MV-4-11 (cell line): ENCODE results near the gene WDR27.
"Not testable (repeated sequence)": the region's sequence is repeated elsewhere in the genome, so short reads cannot be mapped to it uniquely, and the experiment has no call there.

Experiments used
- DNase-seq: peaks from one replicate; lab custom pipeline; 2025; lab: John Stamatoyannopoulos, UW

WDR27 gene

GRCh38 chr6:169709293-169709692, 7.5 kb upstream of the WDR27 start:
- DNase-seq, result no peak

GRCh38 chr6:169707772-169708171, 5.9 kb upstream of the WDR27 start:
- peak; percentile 80 for DNase-seq

- no peak for DNase-seq
These were observed 1.0 kb upstream of the WDR27 start for GRCh38 chr6:169702840-169703246.

- no peak for DNase-seq
These were observed 397 bp downstream of the WDR27 start for GRCh38 chr6:169701311-169701953.

GRCh38 chr6:169700296-169700695, 1.5 kb downstream of the WDR27 start:
- DNase-seq, result peak; percentile 88

- not testable (repeated sequence) for DNase-seq
These were observed 4.7 kb downstream of the WDR27 start for GRCh38 chr6:169697115-169697514.

GRCh38 chr6:169695131-169695530, 6.7 kb downstream of the WDR27 start:
- no peak for DNase-seq

- DNase-seq, result peak; percentile 75
These were observed 9.3 kb downstream of the WDR27 start for GRCh38 chr6:169692516-169692915.

GRCh38 chr6:169691260-169691659, 10.6 kb downstream of the WDR27 start:
- DNase-seq, result no peak

GRCh38 chr6:169689287-169689686, 12.5 kb downstream of the WDR27 start:
- peak; percentile 91 for DNase-seq

- DNase-seq, result no peak
These were observed 16.0 kb downstream of the WDR27 start for GRCh38 chr6:169685860-169686259.

GRCh38 chr6:169684056-169684455, 17.8 kb downstream of the WDR27 start:
- DNase-seq, result no peak

GRCh38 chr6:169678342-169678741, 23.5 kb downstream of the WDR27 start:
- DNase-seq, result no peak

- DNase-seq, result no peak
These were observed 24.7 kb downstream of the WDR27 start for GRCh38 chr6:169677096-169677495.

- DNase-seq, result no peak
These were observed 26.8 kb downstream of the WDR27 start for GRCh38 chr6:169675011-169675410.

GRCh38 chr6:169671563-169671962, 30.3 kb downstream of the WDR27 start:
- no peak for DNase-seq

- DNase-seq, result peak; percentile 75
These were observed 31.9 kb downstream of the WDR27 start for GRCh38 chr6:169669889-169670288.

GRCh38 chr6:169669147-169669546, 32.7 kb downstream of the WDR27 start:
- DNase-seq, result no peak

- DNase-seq, result no peak
These were observed 33.5 kb downstream of the WDR27 start for GRCh38 chr6:169668203-169668847.

GRCh38 chr6:169667716-169668115, 34.1 kb downstream of the WDR27 start:
- DNase-seq, result no peak

- DNase-seq, result no peak
These were observed 35.4 kb downstream of the WDR27 start for GRCh38 chr6:169666441-169666840.

GRCh38 chr6:169665289-169665688, 36.5 kb downstream of the WDR27 start:
- no peak for DNase-seq

GRCh38 chr6:169664227-169664626, 37.6 kb downstream of the WDR27 start:
- no peak for DNase-seq

- DNase-seq, result no peak
These were observed 38.4 kb downstream of the WDR27 start for GRCh38 chr6:169663468-169663867.
